Measurements from ENCODE around the gene ITPK1. TPM values are rescaled to one million over a fixed set of nuclear protein-coding genes. Genes with fewer than 3 reads are reported as not detected.

Gene ITPK1
- total RNA-seq, 2 experiments from 2014 or later: 63.7 to 71.0 TPM

DNA sequence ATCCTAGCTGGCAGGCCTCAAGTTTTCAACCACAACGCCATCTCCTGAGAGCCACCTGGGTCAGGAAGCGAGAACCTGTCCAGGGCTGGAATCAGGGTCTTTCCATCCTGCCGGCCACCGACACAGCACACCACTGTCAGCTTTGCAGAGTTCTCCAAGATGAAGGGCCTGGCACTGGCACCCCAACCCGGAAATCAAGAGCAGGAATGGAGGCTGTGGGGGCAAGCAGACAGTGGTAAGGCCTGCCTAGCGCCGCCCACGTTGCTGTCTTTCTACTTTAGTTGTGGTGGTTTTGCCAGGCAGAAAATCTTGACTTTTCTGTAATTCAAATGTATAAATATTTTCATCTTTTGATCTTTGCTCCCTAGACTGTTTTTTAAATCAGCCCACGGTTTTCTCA is 90.7 kb downstream of the ITPK1 start:
- DNase-seq: no peak
- Mint-ChIP-seq H3K27me3 (no peaks in the 10 kb centered on the region), H3K36me3 (ENCODE audit: low read depth) (peaks cover 4% of the 10 kb centered on the region), H3K9me3 (no peaks in the 10 kb centered on the region), H3K4me1 (peaks cover 8% of the 10 kb centered on the region), H3K4me3 (no peak overlapping the region), H3K27ac (no peak overlapping the region)
- ChIA-PET POLR2A (interaction anchor here (0.7 kb wide), 1 partner anchor 16 kb away, joined by 3 read pairs; no protein-coding TSS in a partner anchor), CTCF (interaction anchor here (1.0 kb wide), 1 partner anchor 18 kb away, joined by 3 read pairs; no protein-coding TSS in a partner anchor)

- no peaks in the 10 kb centered on the region for H3K9me3 Mint-ChIP-seq
Measured at GRCh38 chr14:93024493-93024892, 91.2 kb downstream of the ITPK1 start.

DNA sequence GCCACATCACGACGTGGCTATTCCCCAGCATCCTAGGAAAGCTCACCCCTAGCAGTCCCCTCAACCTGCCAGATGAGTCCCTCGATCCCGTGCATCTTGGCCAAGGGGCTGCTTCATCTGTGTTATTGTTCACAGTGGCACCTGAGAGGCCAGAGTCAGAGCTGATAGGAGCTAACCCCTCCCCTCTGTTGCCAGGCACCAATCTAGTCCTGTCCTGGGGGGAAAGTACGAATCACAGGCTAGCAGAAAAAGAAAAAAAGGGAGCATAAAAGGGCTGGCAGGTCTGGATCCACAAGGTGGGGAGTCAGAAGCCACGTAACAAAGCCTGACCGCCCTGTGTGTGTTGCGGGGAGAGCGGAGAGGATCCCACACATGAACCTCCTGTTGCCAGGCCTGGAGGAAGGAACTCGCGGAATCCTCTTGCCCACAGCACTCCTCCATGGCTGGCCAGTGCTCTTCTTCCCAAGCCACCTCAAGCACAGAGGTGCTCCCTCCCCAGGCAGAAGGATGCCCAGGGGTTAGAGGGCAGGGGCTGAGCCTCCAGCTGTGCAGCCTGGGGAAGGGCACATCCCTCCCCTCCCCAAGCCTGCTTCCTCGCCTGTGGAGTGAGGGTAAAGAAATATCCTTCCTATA is 91.8 kb downstream of the ITPK1 start:
- POLR2A ChIA-PET: no interaction called here

More at GRCh38 chr14:93024493-93024892, 91.2 kb downstream of the ITPK1 start:
- DNase-seq: no peak
- peaks cover 4% of the 10 kb centered on the region for H3K36me3 Mint-ChIP-seq (ENCODE audit: low read depth)
- ChIA-PET POLR2A (no interaction called here), CTCF (no interaction called here)
- peaks cover 8% of the 10 kb centered on the region for H3K4me1 Mint-ChIP-seq
- no peak overlapping the region for H3K4me3 Mint-ChIP-seq
- no peaks in the 10 kb centered on the region for H3K27me3 Mint-ChIP-seq
- no peak overlapping the region for H3K27ac Mint-ChIP-seq

GRCh38 chr14:93023039-93023438 is 92.7 kb downstream of the ITPK1 start:
- Mint-ChIP-seq H3K36me3 (ENCODE audit: low read depth) (peaks cover 4% of the 10 kb centered on the region), H3K4me3 (no peak overlapping the region), H3K9me3 (no peaks in the 10 kb centered on the region), H3K27ac (no peak overlapping the region), H3K27me3 (no peaks in the 10 kb centered on the region), H3K4me1 (peaks cover 8% of the 10 kb centered on the region)
- DNase-seq: peak; percentile 18
- CTCF ChIA-PET: interaction anchor here (0.9 to 1.3 kb wide), 3 partner anchors 12 to 19 kb away, joined by 3 to 4 read pairs (median 3); no protein-coding TSS in a partner anchor
- POLR2A ChIA-PET: no interaction called here

More for the DNA sequence above, 91.8 kb downstream of the ITPK1 start:
- H3K27me3 Mint-ChIP-seq: no peaks in the 10 kb centered on the region
- no peak for DNase-seq
- H3K9me3 Mint-ChIP-seq: no peaks in the 10 kb centered on the region
- no peak overlapping the region for H3K27ac Mint-ChIP-seq
- H3K4me1 Mint-ChIP-seq: peaks cover 8% of the 10 kb centered on the region
- H3K4me3 Mint-ChIP-seq: no peak overlapping the region
- CTCF ChIA-PET: interaction anchor here (0.6 to 1.3 kb wide), 4 partner anchors 11 to 645 kb away, joined by 3 to 4 read pairs (median 3); no protein-coding TSS in a partner anchor
- peaks cover 4% of the 10 kb centered on the region for H3K36me3 Mint-ChIP-seq (ENCODE audit: low read depth)

DNA sequence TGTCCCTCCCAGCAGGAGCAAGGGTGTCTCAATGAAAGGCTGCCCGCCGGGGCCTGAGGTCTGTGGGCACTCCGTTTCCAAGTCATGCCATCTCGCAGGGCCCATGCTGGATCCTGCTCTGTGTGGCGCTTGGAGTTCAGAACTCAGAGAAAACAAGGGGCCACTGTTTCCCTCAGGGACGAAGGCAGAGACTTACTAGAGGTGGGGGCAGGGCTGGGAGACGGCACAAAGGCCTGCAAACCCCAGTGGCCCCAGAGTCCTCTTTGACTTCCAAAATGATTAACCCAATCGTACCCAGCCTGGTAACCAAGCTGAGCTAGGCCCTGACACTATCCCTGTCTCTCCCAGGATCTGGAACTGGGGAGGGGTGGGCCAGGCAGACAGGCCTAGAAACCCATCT is 95.8 kb downstream of the ITPK1 start:
- peaks cover 5% of the 10 kb centered on the region for H3K4me1 Mint-ChIP-seq

DNA sequence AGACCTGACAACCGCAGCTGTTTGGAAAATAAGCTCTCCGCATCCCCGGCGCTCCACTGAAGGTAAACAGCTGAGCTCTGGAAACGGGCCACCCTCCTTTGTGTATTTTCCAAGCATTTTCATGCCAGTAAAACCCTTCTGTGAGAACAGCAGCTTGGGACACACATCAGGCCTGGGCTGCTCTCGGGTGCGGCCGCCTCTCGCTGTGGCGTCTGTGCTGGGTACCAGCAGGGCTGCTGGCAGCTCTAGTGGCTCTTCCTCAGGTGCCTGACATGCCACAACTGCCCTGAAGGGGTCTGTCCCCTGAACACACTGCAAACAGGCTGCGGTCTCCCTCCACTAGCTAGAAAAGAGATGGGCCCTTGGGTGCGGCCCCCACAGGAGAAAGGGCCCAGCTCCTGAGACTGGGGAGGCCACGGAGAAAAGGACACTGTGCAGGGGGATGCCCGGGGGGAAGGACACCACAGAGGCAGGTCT is 96.3 kb downstream of the ITPK1 start:
- Mint-ChIP-seq H3K36me3 (ENCODE audit: low read depth) (peaks cover 4% of the 10 kb centered on the region), H3K27me3 (no peaks in the 10 kb centered on the region), H3K4me3 (no peak overlapping the region), H3K4me1 (peaks cover 5% of the 10 kb centered on the region), H3K27ac (no peak overlapping the region), H3K9me3 (no peaks in the 10 kb centered on the region)
- DNase-seq: no peak
- ChIA-PET POLR2A (no interaction called here), CTCF (no interaction called here)

More for the DNA sequence above, 95.8 kb downstream of the ITPK1 start:
- CTCF ChIA-PET: no interaction called here
- POLR2A ChIA-PET: no interaction called here
- Mint-ChIP-seq H3K4me3 (no peak overlapping the region), H3K27ac (no peak overlapping the region), H3K36me3 (ENCODE audit: low read depth) (peaks cover 4% of the 10 kb centered on the region), H3K9me3 (no peaks in the 10 kb centered on the region), H3K27me3 (no peaks in the 10 kb centered on the region)
- DNase-seq: no peak

DNA sequence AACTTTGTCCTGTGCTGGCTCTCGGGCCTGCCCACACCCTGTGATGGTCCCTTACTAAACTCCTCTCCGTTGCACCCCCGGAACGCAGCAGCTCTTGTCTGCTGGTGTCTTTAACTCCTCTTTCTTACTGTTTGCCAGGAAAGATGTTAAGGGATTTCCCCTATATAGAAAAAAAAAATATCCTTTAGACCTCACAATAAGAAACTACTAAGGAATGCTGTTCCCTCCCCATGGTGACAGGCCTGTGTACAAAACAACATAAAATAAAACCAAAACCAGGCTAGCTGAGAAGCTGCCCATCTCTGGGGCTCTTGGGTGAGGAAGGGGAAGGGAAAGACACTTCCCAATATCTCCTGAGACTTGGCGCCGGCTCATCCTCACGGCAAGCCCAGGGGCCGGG is 97.4 kb downstream of the ITPK1 start:
- CTCF ChIA-PET: no interaction called here

GRCh38 chr14:93017898-93018297 is 97.8 kb downstream of the ITPK1 start:
- Mint-ChIP-seq H3K9me3 (no peaks in the 10 kb centered on the region), H3K27me3 (no peaks in the 10 kb centered on the region), H3K4me3 (no peak overlapping the region), H3K27ac (no peak overlapping the region), H3K4me1 (peaks cover 15% of the 10 kb centered on the region), H3K36me3 (ENCODE audit: low read depth) (peaks cover 4% of the 10 kb centered on the region)
- POLR2A ChIA-PET: no interaction called here
- CTCF ChIA-PET: no interaction called here
- DNase-seq: no peak

More for the DNA sequence above, 97.4 kb downstream of the ITPK1 start:
- H3K36me3 Mint-ChIP-seq (ENCODE audit: low read depth): peaks cover 4% of the 10 kb centered on the region
- DNase-seq: no peak
- H3K27me3 Mint-ChIP-seq: no peaks in the 10 kb centered on the region
- H3K27ac Mint-ChIP-seq: no peak overlapping the region
- H3K4me3 Mint-ChIP-seq: no peak overlapping the region
- peaks cover 11% of the 10 kb centered on the region for H3K4me1 Mint-ChIP-seq
- POLR2A ChIA-PET: no interaction called here
- no peaks in the 10 kb centered on the region for H3K9me3 Mint-ChIP-seq

DNA sequence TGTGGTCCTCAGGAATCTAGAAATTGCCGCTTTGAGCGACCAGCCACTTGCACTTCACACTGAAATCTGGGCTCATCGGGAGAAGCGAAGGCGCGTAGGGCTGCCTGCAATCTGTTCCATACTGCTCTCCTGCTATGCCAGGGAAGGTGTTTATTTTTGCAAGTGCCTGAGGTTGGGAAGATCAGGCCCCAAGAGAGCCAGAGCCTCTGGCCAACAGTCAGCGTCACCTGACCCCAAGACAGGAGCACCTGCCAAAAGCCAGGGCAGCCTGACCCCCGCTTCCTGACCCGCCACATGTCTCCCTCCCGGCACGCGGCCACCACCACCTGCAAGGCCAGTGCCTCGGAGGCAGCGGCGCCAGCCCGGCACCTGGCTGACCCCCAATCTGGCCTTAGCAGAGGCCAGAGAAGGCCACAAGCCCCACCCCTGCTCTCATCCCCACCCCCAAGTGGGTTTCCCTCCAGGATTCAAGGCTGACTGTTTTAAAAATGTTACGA is 98.4 kb downstream of the ITPK1 start:
- Mint-ChIP-seq H3K9me3 (no peaks in the 10 kb centered on the region), H3K27me3 (no peaks in the 10 kb centered on the region), H3K36me3 (ENCODE audit: low read depth) (peaks cover 2% of the 10 kb centered on the region), H3K27ac (no peak overlapping the region), H3K4me1 (peaks cover 13% of the 10 kb centered on the region), H3K4me3 (no peak overlapping the region)
- POLR2A ChIA-PET: no interaction called here
- DNase-seq: no peak
- CTCF ChIA-PET: no interaction called here

- no peaks in the 10 kb centered on the region for H3K27me3 Mint-ChIP-seq
- no peak overlapping the region for H3K27ac Mint-ChIP-seq
- POLR2A ChIA-PET: no interaction called here
Measured at GRCh38 chr14:93016275-93016845, 99.4 kb downstream of the ITPK1 start.

GRCh38 chr14:93015505-93015904 is 100.2 kb downstream of the ITPK1 start:
- no peaks in the 10 kb centered on the region for H3K9me3 Mint-ChIP-seq
- no peaks in the 10 kb centered on the region for H3K27me3 Mint-ChIP-seq
- no peak for DNase-seq
- H3K36me3 Mint-ChIP-seq (ENCODE audit: low read depth): no peaks in the 10 kb centered on the region
- H3K4me1 Mint-ChIP-seq: peaks cover 14% of the 10 kb centered on the region
- ChIA-PET POLR2A (no interaction called here), CTCF (no interaction called here)
- H3K4me3 Mint-ChIP-seq: no peak overlapping the region
- no peak overlapping the region for H3K27ac Mint-ChIP-seq

More at GRCh38 chr14:93016275-93016845, 99.4 kb downstream of the ITPK1 start:
- no peak for DNase-seq
- no peak overlapping the region for H3K4me3 Mint-ChIP-seq
- no peaks in the 10 kb centered on the region for H3K9me3 Mint-ChIP-seq
- H3K4me1 Mint-ChIP-seq: peaks cover 14% of the 10 kb centered on the region
- no peaks in the 10 kb centered on the region for H3K36me3 Mint-ChIP-seq (ENCODE audit: low read depth)
- CTCF ChIA-PET: no interaction called here

GRCh38 chr14:93015064-93015463 is 100.7 kb downstream of the ITPK1 start:
- Mint-ChIP-seq H3K27ac (no peak overlapping the region), H3K4me3 (no peak overlapping the region), H3K36me3 (ENCODE audit: low read depth) (no peaks in the 10 kb centered on the region), H3K9me3 (no peaks in the 10 kb centered on the region), H3K27me3 (no peaks in the 10 kb centered on the region), H3K4me1 (peaks cover 14% of the 10 kb centered on the region)
- ChIA-PET CTCF (no interaction called here), POLR2A (no interaction called here)
- DNase-seq: no peak

Measured in activated CD4-positive, alpha-beta T cell treated with anti-CD3 and anti-CD28 coated beads, Interleukin-2, amount 10 ng/mL, durations not matched to agents 7 days and 5 days (primary cell).